ENCODE measurements around the gene ANAPC16.

Gene ANAPC16

GRCh38 chr10:72173619-72174296 is 42.1 kb upstream of the ANAPC16 start:
- DNase-seq (ENCODE audit: low read depth) = peak; percentile 36
- H3K4me3 ChIP-seq (ENCODE audit: low read length) = no peak overlapping the region
- no peak for TF ChIP-seq CTCF (IDR thresholded peaks at IDR 0.05; ENCODE audit: insufficient read depth, low read depth, low read length, missing control alignments)

- DNase-seq (ENCODE audit: low read depth) = no peak
- no peak overlapping the region for H3K4me3 ChIP-seq (ENCODE audit: low read length)
- TF ChIP-seq CTCF (IDR thresholded peaks at IDR 0.05; ENCODE audit: insufficient read depth, low read depth, low read length, missing control alignments) = no peak
These were observed 41.5 kb upstream of the ANAPC16 start for GRCh38 chr10:72174297-72174662.

GRCh38 chr10:72175149-72175548 is 40.7 kb upstream of the ANAPC16 start:
- DNase-seq (ENCODE audit: low read depth) = peak; percentile 41

GRCh38 chr10:72176701-72177100 is 39.1 kb upstream of the ANAPC16 start:
- DNase-seq (ENCODE audit: low read depth) = no peak
- TF ChIP-seq CTCF (IDR thresholded peaks at IDR 0.05; ENCODE audit: insufficient read depth, low read depth, low read length, missing control alignments) = no peak
- no peak overlapping the region for H3K4me3 ChIP-seq (ENCODE audit: low read length)

More at GRCh38 chr10:72175149-72175548, 40.7 kb upstream of the ANAPC16 start:
- no peak for TF ChIP-seq CTCF (IDR thresholded peaks at IDR 0.05; ENCODE audit: insufficient read depth, low read depth, low read length, missing control alignments)
- no peak overlapping the region for H3K4me3 ChIP-seq (ENCODE audit: low read length)

- no peak for TF ChIP-seq CTCF (IDR thresholded peaks at IDR 0.05; ENCODE audit: insufficient read depth, low read depth, low read length, missing control alignments)
- no peak overlapping the region for H3K4me3 ChIP-seq (ENCODE audit: low read length)
- no peak for DNase-seq (ENCODE audit: low read depth)
These were observed 38.4 kb upstream of the ANAPC16 start for GRCh38 chr10:72177454-72177853.

GRCh38 chr10:72184156-72184555 is 31.7 kb upstream of the ANAPC16 start:
- DNase-seq (ENCODE audit: low read depth) = no peak
- no peak for TF ChIP-seq CTCF (IDR thresholded peaks at IDR 0.05; ENCODE audit: insufficient read depth, low read depth, low read length, missing control alignments)
- no peak overlapping the region for H3K4me3 ChIP-seq (ENCODE audit: low read length)

All from epithelial cell of esophagus (primary cell).